Pancreas (tissue), 10 donors: ENCODE measurements around the gene TCF3. TPM values are rescaled to one million over a fixed set of nuclear protein-coding genes. Genes with fewer than 3 reads are reported as not detected.

Source experiments
- ATAC-seq, 4 donors: fragments of 200-7000 bp; cut with Tn5 transposase; one replicate each; pipeline versions ENCODE4 v1.8.0 to v1.9.1; 2020; ENCODE audit warnings: mild to moderate bottlenecking in 4 of 4, moderate library complexity in 4 of 4
- DNase-seq, 6 donors: peaks; one replicate each; pipeline ENCODE4 v3.0.0-alpha.2; 2020
- FAIRE-seq: peaks from 2 replicates; lab custom pipeline; 2012; peaks lifted over from hg19 to GRCh38; lab: Jason Lieb, UNC
- H3K27ac ChIP-seq, 4 donors: fragments of 200-600 bp; sonication (generic); 1 replicate in 3 of 4; 2 replicates in 1 of 4; pipeline versions ENCODE4 v1.5.0 to v1.8.0; 2020
- H3K27me3 ChIP-seq, 4 donors: fragments of 200-600 bp; one replicate each; pipeline ENCODE4 v1.8.0; 2021
- H3K36me3 ChIP-seq, 3 donors: fragments of 200-600 bp; sonication (generic) in 1 of 3; one replicate each; pipeline versions ENCODE4 v1.5.0 to v1.8.0; 2020 to 2021
- H3K4me1 ChIP-seq, 3 donors: fragments of 200-600 bp; one replicate each; pipeline ENCODE4 v1.8.0; 2021
- H3K4me3 ChIP-seq, 4 donors: fragments of 200-600 bp; sonication (generic) in 2 of 4; one replicate each; pipeline versions ENCODE4 v1.5.0 to v1.8.0; 2020 to 2021
- H3K9me3 ChIP-seq, 4 donors: fragments of 200-600 bp; one replicate each; pipeline ENCODE4 v1.8.0; 2021
- CTCF ChIP-seq, 4 donors: fragments of 200-600 bp; sonication (generic) in 3 of 4; IDR thresholded peaks; one replicate each; pipeline versions ENCODE4 v1.5.0 to v1.8.0; 2021; ENCODE audit warnings: antibody characterized with exemption in 4 of 4
- WGBS, 2 donors: extraction: QIAGEN DNeasy Blood & Tissue Kit; methylation state at CpG; one replicate each; pipeline ENCODE4 v1.1.7; 2013; 5-methylcytosine and 5-hydroxymethylcytosine counted together
- intact Hi-C, 3 donors: fragments of 100-400 bp; cut with DNase I; formaldehyde crosslinking; loops; one replicate each; pipeline versions ENCODE4 v1.11.1 to v1.14.2; 2022
- polyA plus RNA-seq, 2 donors: library from polyadenylated mRNA; stranded (reverse); fragments of 200-250 nt; gene quantifications; one replicate each; pipeline ENCODE4 v1.2.3, GENCODE V29; 2013
- total RNA-seq, 6 donors: library from RNA; stranded (reverse); fragmentation: NEBNext Ultra II Directional in 4 of 6; extraction: Animal tissue kit (Norgen Biotek cat#: 25700) in 4 of 6; gene quantifications; one replicate each; pipeline versions ENCODE4 v1.2.1 to v1.2.4, GENCODE V29; 2021 to 2023
- donor health status: healthy with polysubstance abuse.
- donor health status: DM: no; HTN: no; CAD: no; lungs with moderate emphysema.
- donor health status: DM: no; HTN: no; CAD: no.
- donor health status: control.
- donor health status: control.
- donor health status: Bipolar disorder and iron deficiency.
- donor health status: DM: yes; HTN: yes; CAD: no.
- donor health status: DM: no; HTN: no; CAD: no.
- donor health status: DM: no; HTN: no; CAD: no.
- donor health status: DM: yes; HTN: yes; CAD: no.

The TCF3 gene
- total and polyA plus RNA-seq, 8 donors, result 19.8 to 41.9 (median 26.7) TPM

DNA sequence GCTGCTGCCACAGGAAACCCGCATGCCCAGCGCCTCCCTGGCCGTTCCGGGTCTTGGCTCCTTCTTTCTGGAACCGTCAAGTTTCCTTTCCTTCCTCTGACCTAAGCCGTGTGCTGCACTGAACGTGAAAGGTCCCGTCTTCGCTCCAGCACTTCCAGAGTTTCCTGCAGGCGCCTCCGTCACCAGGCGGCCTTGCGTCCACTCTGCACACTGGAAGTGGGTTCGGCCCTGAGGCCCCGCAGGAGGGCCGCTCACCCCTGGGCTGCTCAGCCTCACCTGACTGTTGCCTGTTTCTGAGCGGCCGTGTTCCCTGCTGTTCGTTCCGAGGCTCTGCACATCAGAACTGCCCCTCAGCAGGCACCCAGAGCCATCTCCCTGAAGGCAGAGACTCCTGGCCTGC, 72.0 kb downstream of the TCF3 start:
- H3K9me3 ChIP-seq, result no peaks in the 10 kb centered on the region
- no peak overlapping the region for H3K27ac ChIP-seq
- WGBS, 2 donors, result 93% methylated on average over 20 of the region's 20 CpGs
- intact Hi-C loops, result no loop called here
- peaks cover 3 to 28% (median 16%) of the 10 kb centered on the region in 3 donors for H3K36me3 ChIP-seq
- no peaks in the 10 kb centered on the region for H3K27me3 ChIP-seq
- no peak for DNase-seq
- no peaks in the 10 kb centered on the region for H3K4me1 ChIP-seq
- no peak overlapping the region for H3K4me3 ChIP-seq
- ATAC-seq, result no peak
- FAIRE-seq, result no peak
- TF ChIP-seq CTCF (IDR thresholded peaks at IDR 0.05), result no peak

DNA sequence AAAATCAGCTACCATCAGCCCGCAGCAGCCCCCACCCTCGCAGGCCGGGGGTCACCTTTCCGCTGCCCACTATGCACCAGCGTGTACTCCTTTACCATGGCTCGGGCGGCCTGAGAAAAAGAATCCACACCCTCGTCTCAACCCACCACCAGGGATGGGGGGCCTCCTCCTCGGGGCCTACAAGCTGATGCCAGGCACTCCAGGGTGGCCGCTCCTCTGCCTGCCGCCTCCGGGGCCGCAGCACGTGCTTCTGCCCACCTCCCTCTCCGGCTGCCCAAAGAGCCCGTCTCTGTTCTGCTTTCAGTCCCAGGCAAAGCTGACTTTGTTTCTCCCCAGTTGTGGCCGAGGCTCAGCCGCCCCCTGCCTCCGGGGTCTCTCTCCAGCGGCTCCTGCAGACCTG, 73.2 kb downstream of the TCF3 start:
- ATAC-seq, result no peak
- intact Hi-C loops, result no loop called here

GRCh38 chr19:1577929-1578618, 74.3 kb downstream of the TCF3 start:
- no peak for TF ChIP-seq CTCF (IDR thresholded peaks at IDR 0.05)
- intact Hi-C loops, result no loop called here
- no peak for ATAC-seq

More for the DNA sequence above, 73.2 kb downstream of the TCF3 start:
- DNase-seq (no peak), FAIRE-seq (no peak)
- Histone ChIP-seq H3K4me1 (no peaks in the 10 kb centered on the region), H3K27me3 (no peaks in the 10 kb centered on the region), H3K4me3 (no peak overlapping the region), H3K27ac (no peak overlapping the region), H3K36me3 (peaks cover 3 to 24% (median 16%) of the 10 kb centered on the region in 3 donors), H3K9me3 (no peaks in the 10 kb centered on the region)
- no peak for TF ChIP-seq CTCF (IDR thresholded peaks at IDR 0.05)
- 97 to 98% methylated on average over 20 of the region's 20 CpGs for WGBS, 2 donors

DNA sequence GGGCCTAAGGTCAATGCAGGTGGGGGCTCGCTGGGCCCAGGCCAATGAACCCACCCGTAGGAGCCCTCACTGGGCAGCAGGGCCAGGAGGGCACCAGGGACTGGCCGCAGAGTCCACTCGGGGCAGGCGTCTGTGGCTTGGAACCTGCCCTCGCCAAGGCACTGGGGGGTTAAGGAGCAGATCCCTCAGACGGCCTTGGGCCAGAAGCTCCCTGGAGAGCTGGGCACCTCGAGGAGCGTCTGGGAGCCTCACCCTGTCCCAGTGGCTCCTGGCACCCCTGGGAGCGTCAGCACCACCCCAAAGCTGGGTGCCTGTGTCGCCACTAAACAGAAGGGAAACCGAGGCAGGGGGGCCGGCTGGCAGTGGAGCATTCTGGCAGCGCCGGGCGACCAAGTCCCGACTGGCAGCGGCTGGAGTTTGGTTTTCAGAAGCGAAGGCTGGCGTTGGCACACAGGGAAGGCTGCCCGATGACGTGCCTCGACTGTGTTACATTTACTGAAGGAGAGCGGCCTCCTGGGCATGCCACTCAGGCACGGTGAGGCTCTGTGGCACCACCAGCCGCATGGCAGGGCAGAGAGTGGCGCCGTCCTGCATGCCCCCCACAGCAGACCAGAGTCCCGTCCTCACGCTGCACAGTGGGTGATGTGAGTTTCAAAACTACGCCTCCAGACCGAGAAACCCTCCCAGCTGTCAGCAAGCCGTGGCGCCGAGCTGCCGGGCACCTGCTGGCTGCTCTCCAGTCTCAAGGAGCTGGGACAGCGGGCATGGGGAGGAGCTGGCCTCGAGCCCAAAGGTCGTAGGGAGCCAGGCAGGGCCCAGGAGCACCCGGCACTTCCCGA, 75.1 kb downstream of the TCF3 start:
- intact Hi-C loops, result no loop called here
- no peaks in the 10 kb centered on the region for H3K27me3 ChIP-seq
- no peak overlapping the region for H3K27ac ChIP-seq
- peaks cover 3 to 16% (median 15%) of the 10 kb centered on the region in 3 donors for H3K36me3 ChIP-seq
- 82 to 86% methylated on average over 41 of the region's 41 CpGs for WGBS, 2 donors
- FAIRE-seq (no peak), DNase-seq (peak in 1 of 6 donors; percentile 62), ATAC-seq (peak in 2 of 4 donors; percentile 5 to 19)
- H3K4me3 ChIP-seq, result no peak overlapping the region
- no peaks in the 10 kb centered on the region for H3K9me3 ChIP-seq
- H3K4me1 ChIP-seq, result no peaks in the 10 kb centered on the region
- TF ChIP-seq CTCF (IDR thresholded peaks at IDR 0.05), result no peak

More at GRCh38 chr19:1577929-1578618, 74.3 kb downstream of the TCF3 start:
- WGBS, 2 donors, result 91 to 93% methylated on average over 49 of the region's 49 CpGs
- H3K27me3 ChIP-seq, result no peaks in the 10 kb centered on the region
- FAIRE-seq (no peak), DNase-seq (no peak)
- H3K27ac ChIP-seq, result no peak overlapping the region
- no peaks in the 10 kb centered on the region for H3K4me1 ChIP-seq
- H3K36me3 ChIP-seq, result peaks cover 3 to 16% (median 15%) of the 10 kb centered on the region in 3 donors
- no peak overlapping the region for H3K4me3 ChIP-seq
- H3K9me3 ChIP-seq, result no peaks in the 10 kb centered on the region
